K562 (cell line): Measurements from ENCODE around the gene STIM1. TPM values are rescaled to one million over a fixed set of nuclear protein-coding genes. Genes with fewer than 3 reads are reported as not detected.

Experiments
- CBX3 ChIP-seq, 2 experiments: IDR thresholded peaks; 1 replicate in 1 of 2; 2 replicates in 1 of 2; pipeline ENCODE4 v1.6.1; 2012; ENCODE audit warnings: inconsistent platforms in 2 of 2, low read length in 2 of 2, borderline replicate concordance in 1 of 2, control low read depth in 1 of 2
- CEBPB ChIP-seq: fragments of 450-650 bp; IDR thresholded peaks from 2 replicates; pipeline ENCODE4 v1.6.1; 2016; ENCODE audit warnings: missing genetic modification characterization, missing compliant biosample characterization
- CEBPG ChIP-seq, 3 experiments: fragments of 200-800 bp in 1 of 3; sonication (Bioruptor generic) in 1 of 3; sonication (generic) in 1 of 3; formaldehyde crosslinking in 1 of 3; IDR thresholded peaks in 2 of 3; conservative IDR thresholded peaks in 1 of 3; 2 replicates each; pipeline versions ENCODE4 v1.6.1 to v1.8.0; 2016 to 2022; ENCODE audit warnings: missing compliant biosample characterization in 2 of 3, missing genetic modification characterization in 2 of 3, mild to moderate bottlenecking in 1 of 3, missing genetic modification reagents in 1 of 3
- HNRNPLL ChIP-seq: fragments of 200-400 bp; formaldehyde crosslinking; IDR thresholded peaks from 2 replicates; pipeline ENCODE4 v1.6.1; 2017; ENCODE audit warnings: low read length, low read depth, mild to moderate bottlenecking; ENCODE audit not compliant: poor library complexity, severe bottlenecking
- MEF2D ChIP-seq: conservative IDR thresholded peaks from 2 replicates; pipeline ENCODE4 v1.6.1; 2016; ENCODE audit warnings: low read depth, missing genetic modification characterization, missing compliant biosample characterization
- MEIS2 ChIP-seq: fragments of 450-650 bp; IDR thresholded peaks from 2 replicates; pipeline ENCODE4 v1.6.1; 2014; ENCODE audit warnings: mild to moderate bottlenecking; ENCODE audit not compliant: partially characterized antibody
- MTA2 ChIP-seq: fragments of 450-650 bp; IDR thresholded peaks from 2 replicates; pipeline ENCODE4 v1.6.1; 2016; ENCODE audit warnings: low read depth
- TAF1 ChIP-seq: IDR thresholded peaks from 2 replicates; pipeline ENCODE4 v1.6.1; 2011; ENCODE audit warnings: mild to moderate bottlenecking, low read length, moderate library complexity; ENCODE audit not compliant: insufficient read depth, control insufficient read depth, severe bottlenecking; ENCODE audit errors: extremely low read depth
- TAF15 ChIP-seq: fragments of 200-400 bp; formaldehyde crosslinking; IDR thresholded peaks from 2 replicates; pipeline ENCODE4 v1.6.1; 2017; ENCODE audit warnings: mild to moderate bottlenecking, low read depth, low read length, moderate library complexity
- TAF7 ChIP-seq: fragments of 450-650 bp; IDR thresholded peaks from 2 replicates; pipeline ENCODE4 v1.6.1; 2016; ENCODE audit warnings: missing genetic modification characterization, missing compliant biosample characterization
- TRIM24 ChIP-seq, 2 experiments: fragments of 450-650 bp; IDR thresholded peaks; 2 replicates each; pipeline ENCODE4 v1.6.1; 2016
- ZC3H4 ChIP-seq: sonication (generic); formaldehyde crosslinking; IDR thresholded peaks from 2 replicates; pipeline ENCODE4 v1.9.0; 2021; ENCODE audit warnings: missing genetic modification reagents, borderline replicate concordance
- ZNF316 ChIP-seq: fragments of 450-650 bp; IDR thresholded peaks from 2 replicates; pipeline ENCODE4 v1.6.1; 2016
- polyA plus RNA-seq, 8 experiments: library from polyadenylated mRNA; depleted of rRNA in 4 of 8; stranded (reverse) in 5 of 8; unstranded in 3 of 8; fragments of >200 nt; fragmentation: Nextera tagmentation in 2 of 8; fragmentation: Illumina TruSeq in 1 of 8; extraction: Ambion mirVana in 2 of 8; extraction: Trizol in 1 of 8; gene quantifications; 2 replicates each; pipeline versions ENCODE4 v1.2.1 to v1.2.3, GENCODE V29; 2011 to 2014; ENCODE audit warnings: inconsistent platforms in 1 of 8, missing spikeins in 1 of 8
- total RNA-seq, 7 experiments: library from RNA; depleted of rRNA in 6 of 7; stranded (reverse); fragments of >200 nt in 6 of 7; fragmentation: Illumina TruSeq in 2 of 7; extraction: Trizol in 2 of 7; gene quantifications; 2 replicates each; pipeline versions ENCODE4 v1.2.1 to v1.2.3, GENCODE V29; 2011 to 2021; ENCODE audit warnings: low replicate concordance in 1 of 7
- TF ChIP-seq, protein P1 (sequence below), 3 experiments: fragments of 200-800 bp in 1 of 3; fragments of 250-450 bp in 1 of 3; fragments of 450-650 bp in 1 of 3; sonication (Bioruptor Pico) in 1 of 3; sonication (Bioruptor generic) in 1 of 3; formaldehyde crosslinking in 1 of 3; IDR thresholded peaks; 2 replicates each; pipeline versions ENCODE4 v1.6.1 to v1.8.0; 2016 to 2022; ENCODE audit warnings: mild to moderate bottlenecking in 2 of 3, missing genetic modification characterization in 2 of 3, missing compliant biosample characterization in 1 of 3, moderate library complexity in 1 of 3
- TF ChIP-seq, protein P2 (sequence below), 3 experiments: IDR thresholded peaks in 2 of 3; conservative IDR thresholded peaks in 1 of 3; 2 replicates each; pipeline ENCODE4 v1.5.1; 2011 to 2012; ENCODE audit warnings: low read length in 3 of 3, mild to moderate bottlenecking in 3 of 3, control low read depth in 2 of 3, improper control_type of control experiment in 1 of 3, inconsistent platforms in 1 of 3, low read depth in 1 of 3, mixed read lengths in 1 of 3, moderate library complexity in 1 of 3; ENCODE audit not compliant: insufficient read depth in 2 of 3
- TF ChIP-seq, protein P3 (sequence below): fragments of 250-450 bp; sonication (Bioruptor Pico); IDR thresholded peaks from 2 replicates; pipeline ENCODE4 v1.5.0; 2020; ENCODE audit warnings: mild to moderate bottlenecking, borderline replicate concordance
- TF ChIP-seq, protein P4 (sequence below): conservative IDR thresholded peaks from 2 replicates; pipeline ENCODE4 v1.6.1; 2011; ENCODE audit warnings: low read depth, mild to moderate bottlenecking, low read length; ENCODE audit not compliant: control insufficient read depth

STIM1 gene
- total and polyA plus RNA-seq, 9 of the 15 experiments (the other 6 are each of a cell fraction or from before 2014, with no cell fraction given) = 7.7 to 50.5 (median 22.5) TPM

DNA sequence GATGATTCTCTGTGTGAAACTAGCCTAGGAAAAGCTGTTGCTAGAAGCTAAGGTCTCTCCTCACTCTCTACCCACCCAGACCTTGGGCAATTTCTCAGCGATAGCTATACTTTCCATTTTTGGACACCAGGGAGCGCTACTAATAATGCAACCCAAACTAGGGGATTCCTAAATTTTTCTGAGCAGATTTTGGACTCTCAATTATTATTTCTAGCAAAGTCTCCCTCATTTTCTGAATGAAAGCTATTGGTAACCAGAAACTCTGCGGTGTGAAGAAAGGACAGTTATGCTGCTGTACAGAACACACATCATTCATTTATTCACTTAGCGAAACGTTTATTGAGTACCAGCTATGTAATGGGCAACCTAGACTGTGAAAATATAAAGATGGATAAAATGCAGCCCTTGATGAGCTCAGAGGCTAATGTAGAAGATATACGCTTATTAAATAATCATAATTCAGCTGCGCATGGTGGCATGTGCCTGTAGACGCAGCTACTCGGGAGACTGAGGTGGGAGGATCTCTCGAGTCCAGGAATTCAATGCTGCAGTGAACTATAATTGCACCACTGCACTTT lies 6.1 kb upstream of the STIM1 start (continued):
- TF ChIP-seq, protein P1, sequence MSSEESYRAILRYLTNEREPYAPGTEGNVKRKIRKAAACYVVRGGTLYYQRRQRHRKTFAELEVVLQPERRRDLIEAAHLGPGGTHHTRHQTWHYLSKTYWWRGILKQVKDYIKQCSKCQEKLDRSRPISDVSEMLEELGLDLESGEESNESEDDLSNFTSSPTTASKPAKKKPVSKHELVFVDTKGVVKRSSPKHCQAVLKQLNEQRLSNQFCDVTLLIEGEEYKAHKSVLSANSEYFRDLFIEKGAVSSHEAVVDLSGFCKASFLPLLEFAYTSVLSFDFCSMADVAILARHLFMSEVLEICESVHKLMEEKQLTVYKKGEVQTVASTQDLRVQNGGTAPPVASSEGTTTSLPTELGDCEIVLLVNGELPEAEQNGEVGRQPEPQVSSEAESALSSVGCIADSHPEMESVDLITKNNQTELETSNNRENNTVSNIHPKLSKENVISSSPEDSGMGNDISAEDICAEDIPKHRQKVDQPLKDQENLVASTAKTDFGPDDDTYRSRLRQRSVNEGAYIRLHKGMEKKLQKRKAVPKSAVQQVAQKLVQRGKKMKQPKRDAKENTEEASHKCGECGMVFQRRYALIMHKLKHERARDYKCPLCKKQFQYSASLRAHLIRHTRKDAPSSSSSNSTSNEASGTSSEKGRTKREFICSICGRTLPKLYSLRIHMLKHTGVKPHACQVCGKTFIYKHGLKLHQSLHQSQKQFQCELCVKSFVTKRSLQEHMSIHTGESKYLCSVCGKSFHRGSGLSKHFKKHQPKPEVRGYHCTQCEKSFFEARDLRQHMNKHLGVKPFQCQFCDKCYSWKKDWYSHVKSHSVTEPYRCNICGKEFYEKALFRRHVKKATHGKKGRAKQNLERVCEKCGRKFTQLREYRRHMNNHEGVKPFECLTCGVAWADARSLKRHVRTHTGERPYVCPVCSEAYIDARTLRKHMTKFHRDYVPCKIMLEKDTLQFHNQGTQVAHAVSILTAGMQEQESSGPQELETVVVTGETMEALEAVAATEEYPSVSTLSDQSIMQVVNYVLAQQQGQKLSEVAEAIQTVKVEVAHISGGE (CRISPR knock-in tag; IDR thresholded peaks at IDR 0.05) = no peak
- 0 out of 2 replicates have a peak, but pooled peaks have one; percentile 24 for TF ChIP-seq CEBPG (CRISPR knock-in tag; IDR thresholded peaks at IDR 0.05)
- peak in 1 of 2 experiments; percentile 29; a peak in 1 of 4 replicates for TF ChIP-seq CEBPG (tag; conservative IDR thresholded peaks at IDR 0.05 in 1 of 2, IDR thresholded peaks at IDR 0.05 in 1 of 2)
- TF ChIP-seq MTA2 = no peak
- TF ChIP-seq TAF7 (tag) = no peak
- TF ChIP-seq, protein P2, sequence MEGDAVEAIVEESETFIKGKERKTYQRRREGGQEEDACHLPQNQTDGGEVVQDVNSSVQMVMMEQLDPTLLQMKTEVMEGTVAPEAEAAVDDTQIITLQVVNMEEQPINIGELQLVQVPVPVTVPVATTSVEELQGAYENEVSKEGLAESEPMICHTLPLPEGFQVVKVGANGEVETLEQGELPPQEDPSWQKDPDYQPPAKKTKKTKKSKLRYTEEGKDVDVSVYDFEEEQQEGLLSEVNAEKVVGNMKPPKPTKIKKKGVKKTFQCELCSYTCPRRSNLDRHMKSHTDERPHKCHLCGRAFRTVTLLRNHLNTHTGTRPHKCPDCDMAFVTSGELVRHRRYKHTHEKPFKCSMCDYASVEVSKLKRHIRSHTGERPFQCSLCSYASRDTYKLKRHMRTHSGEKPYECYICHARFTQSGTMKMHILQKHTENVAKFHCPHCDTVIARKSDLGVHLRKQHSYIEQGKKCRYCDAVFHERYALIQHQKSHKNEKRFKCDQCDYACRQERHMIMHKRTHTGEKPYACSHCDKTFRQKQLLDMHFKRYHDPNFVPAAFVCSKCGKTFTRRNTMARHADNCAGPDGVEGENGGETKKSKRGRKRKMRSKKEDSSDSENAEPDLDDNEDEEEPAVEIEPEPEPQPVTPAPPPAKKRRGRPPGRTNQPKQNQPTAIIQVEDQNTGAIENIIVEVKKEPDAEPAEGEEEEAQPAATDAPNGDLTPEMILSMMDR (IDR thresholded peaks at IDR 0.05 in 2 of 3, conservative IDR thresholded peaks at IDR 0.05 in 1 of 3; ENCODE audit: insufficient read depth in 2 of 3, low read depth in 1 of 3, low read length in 3 of 3) = peak; percentile 72 to 82 (median 78)
- TF ChIP-seq HNRNPLL = no peak
- TF ChIP-seq CEBPB = peak; percentile 76
- TF ChIP-seq, protein P3, sequence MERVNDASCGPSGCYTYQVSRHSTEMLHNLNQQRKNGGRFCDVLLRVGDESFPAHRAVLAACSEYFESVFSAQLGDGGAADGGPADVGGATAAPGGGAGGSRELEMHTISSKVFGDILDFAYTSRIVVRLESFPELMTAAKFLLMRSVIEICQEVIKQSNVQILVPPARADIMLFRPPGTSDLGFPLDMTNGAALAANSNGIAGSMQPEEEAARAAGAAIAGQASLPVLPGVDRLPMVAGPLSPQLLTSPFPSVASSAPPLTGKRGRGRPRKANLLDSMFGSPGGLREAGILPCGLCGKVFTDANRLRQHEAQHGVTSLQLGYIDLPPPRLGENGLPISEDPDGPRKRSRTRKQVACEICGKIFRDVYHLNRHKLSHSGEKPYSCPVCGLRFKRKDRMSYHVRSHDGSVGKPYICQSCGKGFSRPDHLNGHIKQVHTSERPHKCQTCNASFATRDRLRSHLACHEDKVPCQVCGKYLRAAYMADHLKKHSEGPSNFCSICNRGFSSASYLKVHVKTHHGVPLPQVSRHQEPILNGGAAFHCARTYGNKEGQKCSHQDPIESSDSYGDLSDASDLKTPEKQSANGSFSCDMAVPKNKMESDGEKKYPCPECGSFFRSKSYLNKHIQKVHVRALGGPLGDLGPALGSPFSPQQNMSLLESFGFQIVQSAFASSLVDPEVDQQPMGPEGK (CRISPR knock-in tag) = no peak
- no peak for TF ChIP-seq TRIM24 (IDR thresholded peaks at IDR 0.05)
- TF ChIP-seq TAF15 = no peak
- TF ChIP-seq ZNF316 = no peak
- TF ChIP-seq MEIS2 = no peak
- no peak for TF ChIP-seq MEF2D
- no peak for TF ChIP-seq ZC3H4 (CRISPR knock-in tag)
- no peak for TF ChIP-seq CBX3 (IDR thresholded peaks at IDR 0.05; ENCODE audit: borderline replicate concordance in 1 of 2, low read length in 2 of 2)
- TF ChIP-seq, protein P4, sequence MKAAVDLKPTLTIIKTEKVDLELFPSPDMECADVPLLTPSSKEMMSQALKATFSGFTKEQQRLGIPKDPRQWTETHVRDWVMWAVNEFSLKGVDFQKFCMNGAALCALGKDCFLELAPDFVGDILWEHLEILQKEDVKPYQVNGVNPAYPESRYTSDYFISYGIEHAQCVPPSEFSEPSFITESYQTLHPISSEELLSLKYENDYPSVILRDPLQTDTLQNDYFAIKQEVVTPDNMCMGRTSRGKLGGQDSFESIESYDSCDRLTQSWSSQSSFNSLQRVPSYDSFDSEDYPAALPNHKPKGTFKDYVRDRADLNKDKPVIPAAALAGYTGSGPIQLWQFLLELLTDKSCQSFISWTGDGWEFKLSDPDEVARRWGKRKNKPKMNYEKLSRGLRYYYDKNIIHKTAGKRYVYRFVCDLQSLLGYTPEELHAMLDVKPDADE = no peak
- no peak for TF ChIP-seq TAF1
